Middle frontal gyrus (tissue), 1 donor: ENCODE measurements around the gene TBC1D16.
"Not testable (repeated sequence)": the region's sequence is repeated elsewhere in the genome, so short reads cannot be mapped to it uniquely, and the experiment has no call there.

Experiments used
- DNase-seq: peaks from one replicate; pipeline ENCODE4 v3.0.0-alpha.2; 2015; ENCODE audit warnings: low spot score; ENCODE audit errors: extremely low spot score

TBC1D16 gene

DNA sequence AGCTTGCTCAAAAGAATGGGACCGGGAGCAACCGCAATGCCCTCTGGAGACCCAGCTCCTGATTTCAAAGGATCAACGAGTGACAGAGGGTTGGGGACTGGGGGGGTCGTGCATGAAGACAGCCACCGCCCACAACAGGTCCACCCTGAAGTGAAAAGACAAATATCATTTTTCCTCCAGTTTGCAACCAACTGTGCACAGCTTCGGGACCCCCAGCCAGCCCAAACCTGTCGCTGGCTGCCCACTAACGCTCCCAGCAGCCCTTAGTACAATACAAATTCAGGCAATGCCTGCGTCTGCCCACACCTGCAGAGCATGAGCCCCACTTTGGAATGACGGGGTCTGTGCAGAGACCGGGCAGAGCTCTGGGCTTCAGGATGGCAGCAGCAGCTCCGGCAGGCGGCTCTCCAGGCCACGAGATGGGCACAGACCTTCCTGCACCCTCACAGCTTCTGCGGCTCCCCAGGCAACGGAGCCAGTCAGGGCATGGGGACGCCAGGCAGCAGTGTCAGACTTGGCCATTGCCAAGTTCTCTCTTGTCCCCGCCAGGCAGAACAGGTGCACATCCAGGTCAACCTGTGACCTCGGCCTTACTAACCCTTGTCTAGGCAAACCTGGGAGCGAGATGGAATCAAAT, 60.1 kb downstream of the TBC1D16 start:
- DNase-seq: no peak

DNA sequence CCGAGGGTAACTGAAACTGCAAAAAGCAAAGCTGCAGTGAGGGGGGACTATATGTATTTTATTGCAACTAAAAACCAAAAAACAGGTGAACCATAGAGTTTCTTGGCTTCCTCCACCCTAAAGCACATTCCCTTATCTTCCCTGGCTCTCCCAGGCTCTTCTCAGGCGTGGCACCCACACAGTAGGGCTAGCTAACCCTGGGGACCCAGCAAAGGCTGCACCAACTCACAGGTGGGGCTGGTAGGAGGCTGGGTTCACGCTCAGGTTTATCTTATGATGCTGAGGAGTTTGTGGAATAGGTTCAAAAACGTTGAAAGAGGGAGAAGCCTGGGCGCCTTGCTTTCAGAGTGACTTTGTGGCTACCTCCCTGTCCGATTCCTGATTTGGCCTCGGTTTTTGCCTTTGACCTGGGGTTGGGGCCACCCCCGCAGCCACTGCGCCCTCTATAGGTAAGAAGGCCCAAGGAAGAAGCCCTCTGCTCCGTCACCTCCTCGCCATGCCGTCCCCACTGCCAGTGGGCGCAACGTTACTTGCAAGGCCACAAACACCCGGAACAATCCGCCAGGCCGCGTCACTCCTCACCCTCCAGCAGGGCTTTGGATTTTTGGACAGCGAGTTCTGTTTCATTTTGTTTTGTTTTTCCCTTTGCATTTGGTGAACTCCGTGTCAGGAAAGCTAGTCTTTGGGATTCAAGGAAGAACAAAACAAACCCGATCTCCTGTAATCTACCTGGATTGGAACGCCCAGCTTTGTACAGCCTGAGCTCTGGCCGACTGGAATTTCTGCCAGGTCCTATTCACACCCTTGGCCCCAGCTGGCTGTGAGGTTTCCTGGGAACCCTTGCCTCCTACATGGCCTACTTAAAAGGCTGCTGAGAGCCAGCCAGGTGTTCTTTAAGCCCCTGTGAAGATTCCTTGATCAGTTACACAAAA, 60.8 kb downstream of the TBC1D16 start:
- DNase-seq: no peak

DNA sequence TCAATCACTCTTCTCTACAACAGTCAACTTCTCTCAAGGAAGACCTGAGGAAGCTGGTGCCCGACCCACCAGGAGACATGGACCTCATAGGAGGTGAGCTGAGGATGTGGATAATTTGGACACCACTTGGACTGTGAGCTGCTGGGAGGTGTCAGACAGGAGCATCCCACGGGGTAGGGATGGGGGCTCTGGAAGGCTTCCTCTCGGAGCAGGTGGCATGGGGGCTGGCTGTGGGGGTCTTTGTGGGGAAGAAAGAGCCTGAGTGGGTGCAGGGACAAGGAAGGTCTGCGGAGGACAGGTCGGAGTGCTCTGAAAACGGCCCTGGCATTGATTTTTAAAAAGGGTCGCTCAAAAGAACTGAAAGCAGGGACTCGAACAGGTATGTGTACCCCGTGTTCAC, 64.0 kb downstream of the TBC1D16 start:
- no peak for DNase-seq

DNA sequence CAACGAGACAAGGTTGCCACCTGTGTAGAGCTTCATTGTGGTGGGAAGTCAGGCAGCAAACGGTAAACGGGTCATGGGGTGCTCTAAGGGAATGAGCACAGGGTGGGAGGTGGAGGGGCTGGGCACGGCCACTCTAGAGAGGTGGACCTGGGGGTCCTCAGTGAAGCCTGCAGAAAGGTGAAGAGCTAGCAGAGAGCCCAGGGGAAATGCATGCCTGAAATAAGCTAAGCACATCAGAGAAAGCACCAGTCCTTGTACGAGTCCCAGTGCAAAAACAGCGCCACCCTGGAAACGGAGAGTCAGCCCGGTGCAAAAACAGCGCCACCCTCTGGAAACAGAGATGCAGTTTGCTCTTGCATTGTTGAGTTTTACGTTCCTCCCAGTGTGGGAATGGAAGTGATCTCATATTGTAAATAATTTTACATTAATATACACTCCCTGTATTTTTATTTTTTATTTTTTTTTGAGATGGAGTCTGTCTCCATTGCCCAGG, 65.0 kb downstream of the TBC1D16 start:
- DNase-seq: no peak

DNA sequence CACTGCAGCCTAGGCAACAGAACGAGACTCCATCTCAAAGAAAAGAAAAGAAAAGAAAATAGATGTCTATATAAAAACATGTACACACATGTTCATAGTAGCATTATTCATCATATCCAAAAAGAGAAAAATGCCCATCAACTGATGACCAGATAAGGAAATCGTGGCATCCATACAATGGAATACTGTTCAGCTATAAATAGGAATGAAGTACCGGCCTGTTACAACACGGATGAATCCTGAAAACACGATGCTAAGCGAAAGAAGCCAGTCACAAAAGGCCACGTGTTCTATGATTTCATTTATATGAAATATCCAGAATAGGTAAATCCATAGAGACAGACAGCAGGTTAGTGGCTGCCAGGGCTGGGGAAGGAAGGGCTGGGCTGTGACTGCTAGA, 65.8 kb downstream of the TBC1D16 start:
- DNase-seq: no peak

DNA sequence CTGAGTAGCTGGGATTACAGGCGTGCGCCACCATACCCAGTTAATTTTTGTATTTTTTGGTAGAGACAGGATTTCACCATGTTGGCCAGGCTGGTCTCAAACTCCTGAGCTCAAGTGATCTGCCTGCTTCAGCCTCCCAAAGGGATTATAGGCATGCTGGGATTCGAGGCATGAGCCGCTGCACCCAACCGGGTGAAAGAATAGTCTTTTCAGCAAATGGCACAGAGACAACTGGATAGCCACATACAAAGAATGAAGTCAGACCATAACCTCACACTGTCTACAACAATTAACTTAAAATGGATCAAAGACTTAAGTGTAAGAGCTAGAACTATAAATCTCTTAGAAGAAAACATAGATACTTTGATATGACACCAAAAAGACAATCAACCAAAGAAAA, 67.6 kb downstream of the TBC1D16 start:
- DNase-seq: no peak

DNA sequence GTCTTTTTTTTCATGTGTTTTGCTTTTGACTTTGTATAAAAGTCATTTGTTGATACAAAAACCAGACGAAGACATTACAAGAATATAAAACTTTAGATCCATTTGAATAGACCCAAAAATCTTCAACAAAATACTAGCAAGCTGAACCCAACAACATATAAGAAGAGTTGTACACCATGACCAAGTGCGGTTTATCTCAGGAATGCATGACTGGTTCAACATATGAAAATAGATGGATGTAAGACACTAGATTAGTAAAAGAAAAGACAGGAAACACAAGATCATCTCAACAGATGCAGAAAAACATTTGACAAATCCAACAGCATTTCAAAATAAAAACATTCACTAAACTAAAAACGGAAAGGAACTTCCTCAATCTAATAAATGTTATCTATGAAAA, 69.0 kb downstream of the TBC1D16 start:
- no peak for DNase-seq

DNA sequence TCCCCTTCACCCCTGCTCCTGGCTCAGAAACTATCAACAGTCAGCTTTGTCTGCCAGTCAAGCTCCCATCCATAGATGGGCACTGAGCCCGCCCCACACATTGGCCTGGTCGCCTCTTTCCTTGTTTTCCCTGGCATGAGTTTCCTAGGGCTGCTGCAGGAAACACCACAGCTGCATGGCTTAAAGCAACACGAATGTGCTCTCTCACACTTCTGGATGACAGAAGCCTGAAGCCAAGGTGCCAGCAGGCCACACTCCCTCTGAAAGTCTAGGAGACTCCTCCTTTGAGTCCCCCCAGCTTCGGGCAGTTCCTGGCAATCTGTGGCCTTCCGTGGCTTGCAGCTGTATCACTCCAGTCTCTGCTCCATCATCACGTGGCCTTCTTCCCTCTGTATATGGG, 69.9 kb downstream of the TBC1D16 start:
- no peak for DNase-seq

DNA sequence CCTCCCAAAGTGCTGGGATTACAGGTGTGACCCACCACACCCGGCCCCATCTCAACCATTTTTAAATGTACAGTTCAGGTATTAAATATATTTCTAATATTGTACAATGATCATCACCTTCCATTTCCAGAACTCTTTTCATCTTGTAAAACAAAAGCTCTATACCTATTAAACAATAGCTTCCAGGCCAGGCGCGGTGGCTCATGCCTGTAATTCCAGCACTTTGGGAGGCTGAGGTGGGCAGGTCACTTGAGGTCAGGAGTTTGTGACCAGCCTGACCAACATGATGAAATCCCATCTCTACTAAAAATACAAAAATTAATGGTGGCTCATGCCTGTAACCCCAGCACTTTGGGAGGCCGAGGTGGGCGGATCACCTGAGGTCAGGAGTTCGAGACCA, 73.2 kb downstream of the TBC1D16 start:
- not testable (repeated sequence) for DNase-seq

DNA sequence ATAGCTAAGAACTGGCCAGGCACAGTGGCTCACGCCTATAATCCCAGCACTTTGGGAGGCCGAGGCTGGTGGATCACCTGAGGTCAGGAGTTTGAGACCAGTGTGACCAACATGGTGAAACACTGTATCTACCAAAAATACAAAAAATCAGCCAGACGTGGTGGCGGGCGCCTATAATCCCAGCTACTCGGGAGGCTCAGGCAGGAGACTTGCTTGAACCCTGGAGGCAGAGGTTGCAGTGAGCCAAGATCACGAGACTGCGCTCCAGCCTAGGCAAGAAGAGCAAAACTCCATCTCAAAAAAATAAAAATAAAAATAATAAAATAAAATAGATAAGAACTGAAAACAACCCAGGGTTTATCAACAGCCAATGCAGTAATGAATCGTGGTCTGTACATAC, 74.1 kb downstream of the TBC1D16 start:
- DNase-seq: not testable (repeated sequence)

DNA sequence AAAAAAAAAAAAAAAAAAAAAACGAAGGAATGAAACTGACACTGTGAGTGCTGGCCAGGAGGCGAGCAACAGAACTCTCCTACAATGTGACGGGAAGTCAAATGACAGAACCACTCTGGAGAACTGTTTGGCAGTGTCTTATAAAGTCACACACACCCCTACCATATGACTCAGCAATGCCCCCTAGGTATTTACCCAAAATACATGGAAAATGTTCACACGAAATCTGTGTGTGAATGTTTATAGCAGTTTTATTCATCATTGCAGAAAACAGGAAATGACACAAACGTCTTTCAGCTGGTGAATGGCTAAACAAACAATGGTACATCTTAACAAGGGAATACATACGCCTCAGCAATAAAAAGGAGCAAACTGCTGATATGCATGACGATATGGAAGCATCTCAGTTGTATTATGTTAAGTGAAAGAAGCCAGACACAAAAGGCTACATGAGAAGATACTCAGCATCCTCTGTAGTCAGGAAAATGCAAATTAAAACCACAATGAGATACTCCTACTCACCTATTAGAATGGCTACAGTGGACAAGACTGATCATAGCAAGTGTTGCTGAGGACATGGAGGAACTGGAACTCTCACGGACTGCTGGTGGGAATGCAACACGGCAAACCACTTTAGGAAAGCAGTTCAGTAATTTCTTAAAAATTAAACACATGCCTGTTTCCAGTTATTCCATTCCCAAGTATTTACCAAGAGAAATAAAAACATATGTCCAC, 74.7 kb downstream of the TBC1D16 start:
- no peak for DNase-seq

DNA sequence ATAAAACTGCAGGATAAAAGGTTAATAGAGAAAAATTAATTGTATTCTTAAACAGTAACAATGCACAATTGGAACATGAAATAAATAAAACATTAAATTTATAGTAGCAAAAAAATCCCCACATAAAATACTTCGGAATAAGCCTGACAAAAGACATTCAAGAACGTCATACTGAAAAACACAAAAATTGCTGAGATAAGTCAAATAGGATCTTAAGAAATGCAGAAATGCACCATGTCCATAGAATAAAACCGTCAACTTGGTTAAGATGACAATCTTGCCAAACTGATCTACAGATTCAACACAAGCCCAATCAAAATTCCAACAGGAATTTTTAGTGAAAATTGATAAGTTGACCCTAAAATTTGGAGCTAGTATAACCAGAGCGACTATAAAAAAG, 76.6 kb downstream of the TBC1D16 start:
- no peak for DNase-seq

DNA sequence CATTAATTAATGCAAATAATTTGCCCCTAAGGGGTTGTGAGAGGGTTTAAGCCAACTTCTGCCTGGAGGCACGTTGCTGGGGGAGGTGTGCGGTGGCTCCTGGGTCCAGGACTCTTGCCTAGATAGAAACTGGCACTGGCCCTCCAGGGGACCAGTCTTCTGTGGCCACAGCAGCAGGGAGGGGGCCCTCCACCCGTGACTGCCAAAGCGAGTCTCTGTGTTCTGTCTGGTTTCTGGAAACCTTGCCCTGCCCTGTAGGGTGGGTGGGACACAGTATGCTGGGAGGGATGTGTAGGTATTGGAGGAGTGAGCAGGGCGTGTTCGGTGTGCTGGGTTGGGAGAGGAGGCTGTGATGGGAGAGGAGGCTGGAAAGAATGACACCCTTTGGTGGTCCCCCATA, 78.8 kb downstream of the TBC1D16 start:
- no peak for DNase-seq

DNA sequence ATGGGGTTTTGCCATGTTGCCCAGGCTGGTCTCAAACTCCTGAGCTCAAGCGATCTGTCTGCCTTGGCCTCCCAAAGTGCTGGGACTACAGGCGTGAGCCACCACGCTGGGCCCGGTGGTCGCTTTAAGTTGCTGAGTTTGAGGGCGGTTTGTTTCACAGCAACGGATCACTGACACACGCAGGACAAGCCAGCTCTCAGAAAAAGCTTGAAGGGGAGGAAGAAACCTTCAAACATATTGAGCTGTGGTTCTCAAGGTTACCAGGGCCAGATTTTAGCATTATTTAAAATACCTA, 79.3 kb downstream of the TBC1D16 start:
- not testable (repeated sequence) for DNase-seq

DNA sequence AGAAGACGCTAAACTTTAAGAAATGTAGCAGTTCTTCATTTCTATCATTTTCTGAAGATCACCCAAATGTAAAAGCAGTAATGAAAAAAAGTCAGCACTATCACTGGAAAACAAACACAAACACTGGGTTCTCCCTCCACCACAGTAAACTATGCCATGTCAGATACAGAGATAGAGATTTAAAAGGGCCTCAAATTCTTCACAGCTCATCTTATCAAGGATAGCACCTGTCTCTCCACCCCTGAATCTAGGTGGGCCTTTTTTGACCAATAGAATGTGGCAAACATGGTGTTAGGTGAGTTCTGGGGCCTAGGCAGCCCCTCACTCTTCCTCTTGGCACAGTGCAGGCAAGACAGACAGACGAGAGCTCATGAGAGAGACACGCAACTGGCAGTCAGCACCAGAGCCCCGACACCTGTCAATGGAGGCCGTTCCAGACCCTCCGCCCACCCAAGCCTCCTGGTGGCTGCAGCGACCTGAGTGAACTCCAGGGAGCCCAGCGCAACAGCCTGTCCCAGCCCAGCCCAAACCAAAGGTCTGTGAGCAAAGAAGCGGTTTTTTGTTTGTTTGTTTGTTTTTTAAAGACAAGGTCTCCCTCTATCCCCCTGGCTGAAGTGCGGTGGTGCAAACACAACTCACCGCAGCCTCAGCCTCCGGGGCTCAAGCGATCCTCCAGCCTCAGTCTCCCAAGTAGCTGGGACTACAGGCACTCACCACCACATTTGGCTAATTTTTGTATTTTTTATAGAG, 79.8 kb downstream of the TBC1D16 start:
- DNase-seq: no peak

DNA sequence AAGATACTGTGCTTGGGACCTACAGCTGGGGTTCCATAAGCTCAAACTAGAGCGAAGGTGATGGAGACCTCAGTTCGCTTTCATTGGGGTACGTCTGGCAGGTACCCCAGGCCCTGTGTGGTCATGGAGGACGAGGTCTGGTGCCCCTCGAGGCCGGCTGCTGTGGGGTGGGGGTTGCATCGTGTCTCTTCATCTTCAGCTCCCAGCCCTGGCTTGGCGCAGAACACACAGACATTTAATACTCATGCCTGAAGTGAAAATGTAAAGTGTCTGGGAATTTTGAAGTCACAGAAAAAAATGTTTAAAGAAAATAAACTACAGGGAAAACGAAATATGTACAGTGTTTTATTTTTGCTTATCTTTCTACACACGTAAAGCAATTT, 80.5 kb downstream of the TBC1D16 start:
- DNase-seq: no peak

DNA sequence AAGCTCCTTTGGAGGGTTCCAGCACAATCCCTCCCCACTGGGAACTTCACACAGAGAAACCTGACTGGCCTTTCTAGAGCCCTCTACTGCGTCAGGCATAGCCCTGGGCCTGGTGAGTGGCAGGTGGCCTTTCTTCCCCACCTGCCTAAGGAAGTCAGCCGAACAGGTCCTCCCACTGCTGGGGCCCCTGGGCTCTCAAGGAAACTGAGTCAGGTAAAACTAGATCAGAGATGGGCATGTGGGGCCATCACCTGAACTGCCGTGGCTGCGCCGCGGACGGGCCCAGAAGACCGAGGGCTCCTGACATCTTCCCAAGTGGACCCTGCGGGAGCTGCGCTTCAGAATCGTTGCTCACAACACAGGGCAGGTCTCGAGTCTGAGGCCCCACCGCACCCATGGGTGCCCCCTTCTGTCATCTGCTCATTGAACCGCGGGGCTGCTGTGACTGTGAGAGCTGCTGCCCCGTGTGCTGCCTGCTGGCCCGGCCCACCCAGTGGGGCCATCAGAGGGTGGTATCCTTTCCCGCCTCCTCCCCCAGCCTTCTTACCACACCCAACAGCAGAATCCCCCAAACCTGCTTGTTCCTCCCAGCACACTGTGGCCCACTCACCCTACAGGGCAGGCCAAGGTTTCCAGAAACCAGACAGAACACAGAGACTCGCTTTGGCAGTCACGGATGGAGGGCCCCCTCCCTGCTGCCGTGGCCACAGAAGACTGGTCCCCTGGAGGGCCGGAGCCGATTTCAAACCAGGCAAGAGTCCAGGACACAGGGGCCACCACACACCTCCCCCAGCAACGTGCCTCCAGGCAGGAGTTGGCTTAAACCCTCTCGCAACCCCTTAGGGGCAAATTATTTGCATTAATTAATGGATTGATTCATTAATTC, 81.1 kb downstream of the TBC1D16 start:
- no peak for DNase-seq

DNA sequence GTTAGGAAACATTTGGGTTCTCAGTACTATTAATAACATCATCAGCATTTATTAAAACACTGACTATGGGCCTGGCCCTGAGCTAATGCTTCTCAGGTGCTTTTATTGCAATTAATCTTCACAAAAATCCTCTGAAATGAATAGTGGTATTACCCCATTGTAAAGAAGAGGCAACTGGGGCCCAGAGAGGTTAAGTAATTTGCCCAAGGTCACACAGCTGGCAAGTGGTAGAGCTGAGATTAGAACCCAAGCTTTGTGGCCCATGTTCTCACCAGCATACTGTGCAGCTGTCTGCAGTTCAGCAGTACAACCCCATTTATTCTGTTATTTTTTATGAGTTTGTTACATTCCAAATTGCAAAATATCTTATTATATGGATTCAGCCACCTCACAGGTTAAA, 82.3 kb downstream of the TBC1D16 start:
- no peak for DNase-seq

DNA sequence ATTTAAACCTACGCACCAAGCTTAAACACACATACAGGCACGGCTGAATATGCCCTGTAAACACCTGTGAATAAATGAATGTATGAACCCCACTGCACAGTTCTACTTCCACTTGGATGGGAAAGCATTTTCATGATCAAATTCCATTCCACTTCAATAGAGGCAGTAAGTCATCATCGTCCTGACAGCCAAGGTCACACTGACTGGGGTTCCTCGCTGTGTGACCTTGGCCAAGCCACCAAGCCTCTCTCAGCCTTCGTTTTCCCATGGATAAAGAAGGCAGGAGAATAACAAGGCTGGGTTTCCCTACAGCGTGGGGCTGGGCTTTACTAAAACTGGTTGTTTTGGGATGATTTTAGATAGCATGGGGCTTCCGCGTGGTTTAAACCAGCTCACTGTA, 82.8 kb downstream of the TBC1D16 start:
- no peak for DNase-seq

DNA sequence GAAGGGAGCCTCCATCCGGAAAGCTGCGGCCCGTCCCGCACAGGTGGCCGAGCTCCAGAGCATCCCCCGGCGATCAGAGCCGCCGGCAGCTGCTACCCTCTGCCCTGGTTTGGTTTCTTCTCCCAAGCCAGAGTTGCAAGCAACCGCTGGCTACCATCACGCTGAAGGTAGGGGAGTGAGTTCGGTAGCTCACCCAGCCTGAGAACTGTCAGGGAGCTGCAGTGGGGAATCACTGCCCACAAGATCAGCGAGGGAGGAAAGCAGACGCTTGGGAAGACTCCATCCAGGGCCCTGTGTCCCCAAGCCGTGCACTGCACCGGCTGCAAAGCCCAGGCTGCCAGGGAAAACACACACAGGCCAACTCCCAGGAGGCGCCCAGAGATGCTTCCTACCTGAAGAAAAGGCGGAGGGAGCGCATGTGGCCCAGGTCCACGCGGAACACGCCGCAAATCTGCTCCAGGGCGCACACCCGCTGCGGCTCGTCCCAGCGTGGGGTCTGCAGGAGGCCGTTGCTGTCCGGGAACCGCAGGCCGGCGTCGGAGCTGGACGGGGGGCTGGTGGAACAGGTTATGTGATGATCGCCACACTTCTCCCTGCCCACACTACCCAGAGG, 83.3 kb downstream of the TBC1D16 start:
- DNase-seq: no peak
